Spleen (tissue), 11 donors: Measurements from ENCODE around the gene TGOLN2. TPM values are rescaled to one million over a fixed set of nuclear protein-coding genes. Genes with fewer than 3 reads are reported as not detected.
"Not testable (repeated sequence)": the region's sequence is repeated elsewhere in the genome, so short reads cannot be mapped to it uniquely, and the experiment has no call there.

ENCODE experiments used
- DNase-seq: peaks from one replicate; pipeline ENCODE4 v3.0.0-alpha.2; 2020
- H3K27ac ChIP-seq, 8 donors: fragments of 200-600 bp; sonication (generic) in 7 of 8; 1 replicate in 4 of 8; 2 replicates in 4 of 8; pipeline versions ENCODE4 v1.5.0 to v1.8.0; 2016 to 2021; ENCODE audit warnings: inconsistent platforms in 4 of 8, mild to moderate bottlenecking in 4 of 8, moderate library complexity in 1 of 8
- H3K27me3 ChIP-seq, 7 donors: fragments of 200-600 bp; sonication (generic) in 6 of 7; replicated peaks in 1 of 7; 1 replicate in 4 of 7; 2 replicates in 3 of 7; pipeline versions ENCODE4 v1.5.0 to v1.8.0; 2016 to 2021; ENCODE audit warnings: inconsistent platforms in 3 of 7, mild to moderate bottlenecking in 1 of 7
- H3K36me3 ChIP-seq, 6 donors: fragments of 200-600 bp; sonication (generic) in 5 of 6; 1 replicate in 4 of 6; 2 replicates in 2 of 6; pipeline versions ENCODE4 v1.5.0 to v1.8.0; 2016 to 2021; ENCODE audit warnings: inconsistent platforms in 2 of 6
- H3K4me1 ChIP-seq, 6 donors: fragments of 200-600 bp; sonication (generic) in 5 of 6; 1 replicate in 3 of 6; 2 replicates in 3 of 6; pipeline versions ENCODE4 v1.5.0 to v1.8.0; 2016 to 2021; ENCODE audit warnings: inconsistent platforms in 3 of 6
- H3K4me3 ChIP-seq, 8 donors: fragments of 200-600 bp; sonication (generic) in 7 of 8; 1 replicate in 4 of 8; 2 replicates in 4 of 8; pipeline versions ENCODE4 v1.5.0 to v1.8.0; 2016 to 2021; ENCODE audit warnings: inconsistent platforms in 4 of 8, mild to moderate bottlenecking in 4 of 8, moderate library complexity in 2 of 8
- H3K9me3 ChIP-seq, 8 donors: fragments of 200-600 bp; sonication (generic) in 7 of 8; 1 replicate in 4 of 8; 2 replicates in 4 of 8; pipeline versions ENCODE4 v1.5.0 to v1.8.0; 2016 to 2021; ENCODE audit warnings: inconsistent platforms in 4 of 8
- CTCF ChIP-seq, 11 experiments: fragments of 200-600 bp in 7 of 11; fragments of 450-650 bp in 4 of 11; sonication (generic) in 4 of 11; IDR thresholded peaks in 8 of 11; conservative IDR thresholded peaks in 3 of 11; 1 replicate in 7 of 11; 2 replicates in 4 of 11; pipeline versions ENCODE4 v1.4.0 to v1.8.0; 2016 to 2021; ENCODE audit warnings: antibody characterized with exemption in 11 of 11, inconsistent platforms in 4 of 11, mild to moderate bottlenecking in 1 of 11
- POLR2A ChIP-seq, 3 donors: fragments of 450-650 bp; IDR thresholded peaks; one replicate each; pipeline ENCODE4 v1.5.1; 2017; ENCODE audit warnings: antibody characterized with exemption in 3 of 3, mild to moderate bottlenecking in 1 of 3
- POLR2AphosphoS5 ChIP-seq, 3 donors: sonication (generic); formaldehyde crosslinking; IDR thresholded peaks; one replicate each; pipeline ENCODE4 v1.5.1; 2017; ENCODE audit warnings: antibody characterized with exemption in 3 of 3
- WGBS, 5 donors: extraction: QIAGEN DNeasy Blood & Tissue Kit in 3 of 5; methylation state at CpG; one replicate each; pipeline versions ENCODE4 v1.1.5 to v1.1.7; 2013 to 2018; 5-methylcytosine and 5-hydroxymethylcytosine counted together
- intact Hi-C: fragments of 100-400 bp; cut with DNase I; formaldehyde crosslinking; loops from one replicate; pipeline ENCODE4 v1.15.0; 2023; ENCODE audit warnings: low total_unique reads
- polyA plus RNA-seq, 3 donors: library from polyadenylated mRNA; stranded (reverse); fragments of 200-250 nt; gene quantifications; one replicate each; pipeline ENCODE4 v1.2.1, GENCODE V29; 2013
- total RNA-seq, 7 donors: library from RNA; depleted of rRNA in 3 of 7; stranded (reverse); fragments of >200 nt in 3 of 7; fragmentation: NEBNext Ultra II Directional in 4 of 7; extraction: Animal tissue kit (Norgen Biotek cat#: 25700) in 4 of 7; gene quantifications; one replicate each; pipeline versions ENCODE4 v1.1.0 to v1.2.1, GENCODE V29; 2016 to 2021
- donor health status: healthy with polysubstance abuse.
- donor health status: DM: no; HTN: no; CAD: no; lungs with moderate emphysema.
- donor health status: DM: no; HTN: no; CAD: no.
- donor health status: Bipolar disorder and iron deficiency.
- donor health status: healthy.
- donor health status: DM: no; HTN: no; CAD: no.
- donor health status: DM: yes; HTN: yes; CAD: no.

TGOLN2 gene
- total and polyA plus RNA-seq, 10 donors, result 14.8 to 199 (median 150) TPM

DNA sequence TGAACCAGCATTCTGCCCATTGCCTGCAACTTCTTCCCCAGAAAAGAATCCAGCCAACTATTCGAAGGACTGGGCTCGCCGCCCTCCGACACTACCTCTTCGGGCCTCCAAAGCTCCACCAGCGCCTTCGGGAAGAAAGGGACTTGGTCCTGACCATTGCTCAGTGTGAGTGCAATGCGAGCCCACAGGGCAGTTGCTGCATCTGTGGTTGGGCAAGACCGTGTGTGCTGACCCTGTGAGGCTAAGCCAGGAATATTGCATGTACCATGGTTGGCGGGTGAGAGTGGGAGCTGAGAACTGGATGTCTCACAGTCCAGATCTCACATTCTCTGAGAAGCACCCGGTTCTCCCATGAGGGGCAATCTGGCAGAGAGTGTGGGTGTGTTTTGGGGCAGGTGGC lies 43.3 kb upstream of the TGOLN2 start:
- DNase-seq, result no peak
- H3K36me3 ChIP-seq, result peaks cover 0 to 99% (median 3%) of the 10 kb centered on the region in 6 donors
- no peak overlapping the region for H3K4me3 ChIP-seq
- no peak for TF ChIP-seq POLR2A (IDR thresholded peaks at IDR 0.05)
- no peak for TF ChIP-seq CTCF (IDR thresholded peaks at IDR 0.05 in 8 of 11, conservative IDR thresholded peaks at IDR 0.05 in 3 of 11)
- TF ChIP-seq POLR2AphosphoS5 (IDR thresholded peaks at IDR 0.05), result no peak
- intact Hi-C loops, result no loop called here
- peaks cover 0 to 10% (median 2%) of the 10 kb centered on the region in 8 donors for H3K9me3 ChIP-seq
- no peaks in the 10 kb centered on the region for H3K27me3 ChIP-seq
- no peak overlapping the region for H3K27ac ChIP-seq
- WGBS, 5 donors, result 87 to 95% (median 92%) methylated on average over 11 of the region's 11 CpGs
- H3K4me1 ChIP-seq, result no peaks in the 10 kb centered on the region

GRCh38 chr2:85369500-85369899 lies 41.7 kb upstream of the TGOLN2 start:
- intact Hi-C loops, result no loop called here
- no peak for DNase-seq
- WGBS, 5 donors, result 85 to 93% (median 86%) methylated on average over 5 of the region's 5 CpGs
- H3K4me1 ChIP-seq, result no peaks in the 10 kb centered on the region
- no peak overlapping the region for H3K27ac ChIP-seq
- peaks cover 0 to 10% (median 2%) of the 10 kb centered on the region in 8 donors for H3K9me3 ChIP-seq
- H3K36me3 ChIP-seq, result peaks cover 0 to 95% (median 3%) of the 10 kb centered on the region in 6 donors
- H3K4me3 ChIP-seq, result no peak overlapping the region
- TF ChIP-seq POLR2AphosphoS5 (IDR thresholded peaks at IDR 0.05) (no peak), POLR2A (IDR thresholded peaks at IDR 0.05) (no peak), CTCF (IDR thresholded peaks at IDR 0.05 in 8 of 11, conservative IDR thresholded peaks at IDR 0.05 in 3 of 11) (no peak)
- no peaks in the 10 kb centered on the region for H3K27me3 ChIP-seq

- H3K36me3 ChIP-seq, result peaks cover 0 to 95% (median 3%) of the 10 kb centered on the region in 6 donors
- TF ChIP-seq CTCF (IDR thresholded peaks at IDR 0.05 in 8 of 11, conservative IDR thresholded peaks at IDR 0.05 in 3 of 11) (no peak), POLR2AphosphoS5 (IDR thresholded peaks at IDR 0.05) (no peak), POLR2A (IDR thresholded peaks at IDR 0.05) (no peak)
- no peak overlapping the region for H3K4me3 ChIP-seq
- intact Hi-C loops, result no loop called here
- H3K27me3 ChIP-seq, result no peaks in the 10 kb centered on the region
- H3K9me3 ChIP-seq, result peaks cover 0 to 7% (median 2%) of the 10 kb centered on the region in 8 donors
- no peaks in the 10 kb centered on the region for H3K4me1 ChIP-seq
- DNase-seq, result no peak
- H3K27ac ChIP-seq, result no peak overlapping the region
Measured at GRCh38 chr2:85368921-85369320, 41.1 kb upstream of the TGOLN2 start.

GRCh38 chr2:85367180-85367579 lies 39.4 kb upstream of the TGOLN2 start:
- Histone ChIP-seq H3K36me3 (peaks cover 0 to 95% (median 16%) of the 10 kb centered on the region in 6 donors), H3K9me3 (no peaks in the 10 kb centered on the region), H3K27me3 (no peaks in the 10 kb centered on the region), H3K4me3 (no peak overlapping the region), H3K27ac (no peak overlapping the region), H3K4me1 (no peaks in the 10 kb centered on the region)
- intact Hi-C loops, result no loop called here
- 88 to 92% (median 89%) methylated on average over 5 of the region's 5 CpGs for WGBS, 5 donors
- no peak for DNase-seq
- TF ChIP-seq POLR2A (IDR thresholded peaks at IDR 0.05) (no peak), CTCF (IDR thresholded peaks at IDR 0.05 in 8 of 11, conservative IDR thresholded peaks at IDR 0.05 in 3 of 11) (no peak), POLR2AphosphoS5 (IDR thresholded peaks at IDR 0.05) (no peak)

DNA sequence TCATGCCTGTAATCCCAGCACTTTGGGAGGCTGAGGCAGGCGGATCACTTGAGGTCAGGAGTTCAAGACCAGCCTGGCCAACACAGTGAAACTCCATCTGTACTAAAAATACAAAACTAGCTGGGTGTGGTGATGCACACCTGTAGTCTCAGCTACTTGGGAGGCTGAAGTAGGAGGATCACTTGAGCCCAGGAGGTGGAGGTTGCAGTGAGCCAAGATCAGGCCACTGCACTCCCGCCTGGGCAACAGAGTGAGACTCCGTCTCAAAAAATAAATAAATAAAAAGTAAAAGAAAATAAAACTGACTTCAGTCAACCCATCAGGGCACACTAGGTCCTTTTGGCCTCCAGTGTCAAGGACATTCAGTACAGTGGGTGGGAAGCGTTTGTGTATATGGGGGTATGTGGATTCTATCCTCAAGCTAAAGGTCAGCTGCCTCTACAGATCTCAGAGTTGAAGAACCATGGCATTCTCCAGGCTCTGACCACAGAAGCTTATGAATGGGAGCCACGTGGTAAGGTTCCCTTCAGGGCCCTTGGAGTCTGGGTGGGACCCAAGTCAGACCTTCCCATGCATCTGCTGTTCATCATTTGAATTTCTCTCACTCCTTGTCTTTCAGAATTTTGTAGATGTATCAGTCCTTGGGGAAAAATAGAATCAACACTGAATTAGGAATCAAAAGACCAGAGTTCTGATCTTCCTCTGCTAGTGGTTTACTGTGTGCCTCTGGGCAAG lies 35.0 kb upstream of the TGOLN2 start:
- DNase-seq, H3K9me3 ChIP-seq, intact Hi-C loops, H3K27ac ChIP-seq, H3K27me3 ChIP-seq, H3K4me3 ChIP-seq: not testable (repeated sequence)
- H3K4me1 ChIP-seq, result peaks cover 0 to 13% (median 6%) of the 10 kb centered on the region in 6 donors
- peaks cover 3 to 95% (median 37%) of the 10 kb centered on the region in 6 donors for H3K36me3 ChIP-seq
- 83 to 97% (median 85%) methylated on average over 5 of the region's 5 CpGs for whole genome bisulfite sequencing, 5 donors
